Endometrium (tissue), 2 donors: ENCODE measurements around the gene LYPD6B.
A peak's percentile ranks its signal among the peaks of the same experiment; 100 is the strongest.

Source experiments
- FAIRE-seq: peaks from 2 replicates; lab custom pipeline; 2012; peaks lifted over from hg19 to GRCh38; lab: Jason Lieb, UNC
- donor health status: control.
- donor health status: control.

LYPD6B gene

GRCh38 chr2:149042881-149043280 is 4.4 kb downstream of the LYPD6B start:
- FAIRE-seq = no peak

GRCh38 chr2:149044500-149044899 is 6.0 kb downstream of the LYPD6B start:
- FAIRE-seq = no peak

GRCh38 chr2:149047118-149047517 is 8.6 kb downstream of the LYPD6B start:
- no peak for FAIRE-seq

GRCh38 chr2:149049142-149049541 is 10.6 kb downstream of the LYPD6B start:
- no peak for FAIRE-seq

GRCh38 chr2:149050188-149050587 is 11.7 kb downstream of the LYPD6B start:
- no peak for FAIRE-seq

GRCh38 chr2:149055751-149056150 is 17.3 kb downstream of the LYPD6B start:
- no peak for FAIRE-seq

- peak; percentile 57 for FAIRE-seq
These were observed 18.2 kb downstream of the LYPD6B start for GRCh38 chr2:149056541-149057255.

- no peak for FAIRE-seq
These were observed 18.9 kb downstream of the LYPD6B start for GRCh38 chr2:149057401-149057800.

- no peak for FAIRE-seq
These were observed 20.4 kb downstream of the LYPD6B start for GRCh38 chr2:149058936-149059335.

DNA sequence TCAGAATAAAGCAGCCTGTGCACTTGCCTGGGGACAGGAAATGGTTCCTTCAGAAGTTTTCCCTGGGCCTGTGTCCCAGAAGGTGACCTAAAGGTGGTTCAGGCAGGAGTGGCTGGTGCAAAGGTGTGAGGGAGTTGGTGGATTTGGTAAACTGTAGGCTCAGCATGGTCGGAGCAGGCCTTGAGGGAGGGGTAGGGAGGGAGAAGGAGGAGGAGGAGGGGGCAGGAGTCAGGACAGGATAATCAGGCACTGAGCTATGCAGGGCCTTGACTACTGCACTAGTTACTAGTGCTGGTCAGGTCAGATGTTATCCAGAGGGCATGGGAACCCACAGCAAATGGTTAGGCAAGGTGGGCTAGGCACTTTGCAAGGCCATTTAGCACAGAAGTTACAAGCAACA is 21.3 kb downstream of the LYPD6B start:
- FAIRE-seq = no peak

DNA sequence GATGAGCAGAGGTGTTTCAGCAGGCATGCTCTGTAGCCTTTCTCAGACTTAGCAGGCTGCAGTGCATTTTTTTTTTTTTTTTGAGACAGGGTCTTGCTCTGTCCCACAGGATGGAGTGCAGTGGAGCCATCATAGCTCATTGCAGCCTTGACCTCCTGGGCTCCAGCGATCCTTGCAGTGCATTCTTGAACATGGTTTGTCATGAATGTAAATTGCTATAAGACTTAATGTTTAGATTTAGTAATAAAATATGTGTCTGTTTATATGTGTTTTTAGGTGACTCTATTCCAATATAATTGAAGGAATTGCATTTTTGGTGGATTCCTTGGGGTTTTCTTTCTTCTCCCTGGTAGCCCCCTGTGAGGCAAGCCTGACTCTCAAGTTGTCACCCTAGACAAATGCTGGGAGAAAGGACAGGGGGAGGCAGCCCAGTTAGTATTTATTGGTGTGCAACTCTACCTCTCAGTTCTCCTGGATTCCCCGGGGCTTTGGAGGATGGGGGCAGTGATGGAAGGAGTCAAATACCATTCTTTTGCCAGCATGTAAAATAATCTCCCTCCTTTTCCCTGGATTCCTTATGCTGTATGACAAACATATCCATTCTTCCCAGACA is 22.7 kb downstream of the LYPD6B start:
- FAIRE-seq = no peak

GRCh38 chr2:149062531-149062930 is 24.0 kb downstream of the LYPD6B start:
- FAIRE-seq = no peak

- FAIRE-seq = no peak
These were observed 24.7 kb downstream of the LYPD6B start for GRCh38 chr2:149063177-149063576.

GRCh38 chr2:149064365-149064841 is 25.9 kb downstream of the LYPD6B start:
- no peak for FAIRE-seq

GRCh38 chr2:149064856-149065630 is 26.5 kb downstream of the LYPD6B start:
- FAIRE-seq = no peak

- FAIRE-seq = no peak
These were observed 29.9 kb downstream of the LYPD6B start for GRCh38 chr2:149068225-149068995.

DNA sequence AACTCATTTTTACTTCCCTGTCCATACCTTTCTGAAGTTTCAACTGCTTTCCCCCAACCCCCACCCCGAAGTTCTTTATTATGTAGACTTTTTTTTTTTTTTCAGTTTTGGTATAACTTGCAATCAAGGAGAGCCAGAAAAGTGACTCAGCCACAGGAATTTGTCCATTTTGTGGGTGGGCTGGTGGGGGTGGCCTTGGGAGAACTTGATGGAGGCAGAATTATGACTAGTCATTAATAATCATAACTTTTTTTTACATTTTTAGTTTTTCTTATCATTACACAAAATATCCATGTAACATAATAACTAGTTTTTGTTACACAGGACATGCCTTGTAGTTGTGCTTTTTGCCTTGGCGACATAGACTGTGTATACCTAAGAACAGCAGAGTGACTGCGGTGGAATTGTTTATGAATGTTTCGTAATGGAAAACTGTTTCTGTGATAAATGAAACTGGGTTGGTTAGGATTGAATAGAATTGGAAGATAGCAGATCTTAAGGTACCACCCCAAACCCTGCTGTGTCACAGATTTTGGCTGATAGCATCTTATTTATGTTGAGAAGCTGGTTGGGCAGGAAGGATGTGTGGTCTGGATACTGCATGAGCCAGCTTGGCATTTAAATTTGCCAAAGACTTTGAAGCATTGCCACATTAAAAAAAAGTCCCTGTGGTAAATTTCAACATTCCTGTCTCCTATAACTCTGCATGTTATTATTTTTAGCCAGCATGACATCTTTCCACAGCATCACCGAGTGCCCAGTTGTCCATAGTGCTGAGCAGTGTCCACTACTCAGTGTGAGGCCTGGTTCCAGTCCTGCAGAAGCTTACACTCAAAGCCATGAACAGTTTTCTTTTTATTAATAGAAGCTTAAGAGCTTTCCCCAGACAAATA is 30.7 kb downstream of the LYPD6B start:
- no peak for FAIRE-seq

- FAIRE-seq = no peak
These were observed 32.3 kb downstream of the LYPD6B start for GRCh38 chr2:149070681-149071320.

GRCh38 chr2:149075105-149075504 is 36.6 kb downstream of the LYPD6B start:
- FAIRE-seq = no peak

GRCh38 chr2:149075853-149076252 is 37.4 kb downstream of the LYPD6B start:
- no peak for FAIRE-seq
